Neural cell (in vitro differentiated cells): ENCODE data around the gene TBC1D9B. TPM values are rescaled to one million over a fixed set of nuclear protein-coding genes. Genes with fewer than 3 reads are reported as not detected.

Experiments
- H2AFZ ChIP-seq: fragments of 200-600, 300-800 bp; sonication (generic), shearing (Covaris generic); 2 replicates; pipeline ENCODE4 v1.6.0; 2014; ENCODE audit warnings: low read depth, mild to moderate bottlenecking, antibody characterized with exemption, low read length, moderate library complexity
- H3F3A ChIP-seq: fragments of 200-600 bp; shearing (Covaris generic); 2 replicates; pipeline ENCODE4 v1.6.1; 2016; ENCODE audit warnings: mild to moderate bottlenecking, moderate library complexity, mixed read lengths, antibody characterized with exemption, low read length; ENCODE audit not compliant: insufficient read depth, poor library complexity, severe bottlenecking
- H3K27ac ChIP-seq: fragments of 200-600, 300-800 bp; sonication (generic), shearing (Covaris generic); 2 replicates; pipeline ENCODE4 v1.5.1; 2014; ENCODE audit warnings: mild to moderate bottlenecking, low read length, moderate library complexity
- H3K27me3 ChIP-seq: fragments of 300-800, 200-600 bp; sonication (generic), shearing (Covaris generic); 2 replicates; pipeline ENCODE4 v1.6.0; 2014; ENCODE audit warnings: mild to moderate bottlenecking, low read depth, low read length, moderate library complexity; ENCODE audit not compliant: insufficient read depth
- H3K36me3 ChIP-seq: fragments of 300-800, 200-600 bp; sonication (generic), shearing (Covaris generic); 2 replicates; pipeline ENCODE4 v1.5.1; 2014; ENCODE audit warnings: mild to moderate bottlenecking, antibody characterized with exemption, low read length, moderate library complexity; ENCODE audit not compliant: insufficient read depth
- H3K4me2 ChIP-seq: fragments of 300-800, 200-600 bp; sonication (generic), shearing (Covaris generic); 2 replicates; pipeline ENCODE4 v1.6.0; 2014; ENCODE audit warnings: mild to moderate bottlenecking, low read length
- H3K4me3 ChIP-seq: fragments of 300-800, 200-600 bp; sonication (generic), shearing (Covaris generic); 2 replicates; pipeline ENCODE4 v1.5.1; 2014; ENCODE audit warnings: mild to moderate bottlenecking, low read length, moderate library complexity
- H3K79me2 ChIP-seq: fragments of 200-600 bp; shearing (Covaris generic); replicated peaks from 2 replicates; pipeline ENCODE4 v1.6.0; 2014; ENCODE audit warnings: mild to moderate bottlenecking, low read length, moderate library complexity; ENCODE audit not compliant: insufficient read depth
- H3K9ac ChIP-seq: fragments of 300-800, 200-600 bp; sonication (generic), shearing (Covaris generic); 2 replicates; pipeline ENCODE4 v1.6.1; 2016; ENCODE audit warnings: mild to moderate bottlenecking, low read length, mixed read lengths
- H3K9me2 ChIP-seq: fragments of 200-600 bp; shearing (Covaris generic); 2 replicates; pipeline ENCODE4 v1.6.1; 2016; ENCODE audit warnings: mild to moderate bottlenecking, low read length, mixed read lengths; ENCODE audit not compliant: insufficient read depth
- H3K9me3 ChIP-seq: fragments of 200-600, 300-800 bp; sonication (generic), shearing (Covaris generic); 2 replicates; pipeline ENCODE4 v1.6.1; 2016; ENCODE audit warnings: mild to moderate bottlenecking, mixed run types, low read length, moderate library complexity, mixed read lengths
- H4K20me1 ChIP-seq: fragments of 200-600 bp; shearing (Covaris generic); 2 replicates; pipeline ENCODE4 v1.6.1; 2016; ENCODE audit warnings: mild to moderate bottlenecking, mixed run types; ENCODE audit not compliant: insufficient read depth
- CTCF ChIP-seq: fragments of 450-650 bp; IDR thresholded peaks from 2 replicates; pipeline ENCODE4 v1.5.1; 2014; ENCODE audit warnings: antibody characterized with exemption, mild to moderate bottlenecking, moderate library complexity; ENCODE audit not compliant: poor library complexity, severe bottlenecking
- EP300 ChIP-seq: fragments of 450-650 bp; conservative IDR thresholded peaks from 2 replicates; pipeline ENCODE4 v1.6.1; 2014; ENCODE audit warnings: antibody characterized with exemption, mild to moderate bottlenecking, moderate library complexity; ENCODE audit not compliant: poor library complexity, severe bottlenecking
- EZH2 ChIP-seq: fragments of 200-600, 300-800 bp; shearing (Covaris generic), sonication (generic); IDR thresholded peaks from 2 replicates; pipeline ENCODE4 v1.6.1; 2014; ENCODE audit warnings: antibody characterized with exemption, low read length, borderline replicate concordance, mild to moderate bottlenecking; ENCODE audit not compliant: insufficient read depth, poor library complexity, severe bottlenecking
- MXI1 ChIP-seq: fragments of 450-650 bp; conservative IDR thresholded peaks from 2 replicates; pipeline ENCODE4 v1.6.1; 2014; ENCODE audit warnings: antibody characterized with exemption, mild to moderate bottlenecking; ENCODE audit not compliant: poor library complexity, severe bottlenecking
- POLR2AphosphoS5 ChIP-seq: IDR thresholded peaks from 2 replicates; pipeline ENCODE4 v1.6.1; 2012
- RAD21 ChIP-seq: fragments of 450-650 bp; conservative IDR thresholded peaks from 2 replicates; pipeline ENCODE4 v1.6.1; 2014; ENCODE audit warnings: antibody characterized with exemption, mild to moderate bottlenecking, moderate library complexity
- REST ChIP-seq: IDR thresholded peaks from 2 replicates; pipeline ENCODE4 v1.6.1; 2012; ENCODE audit warnings: borderline replicate concordance
- SMC3 ChIP-seq: fragments of 450-650 bp; conservative IDR thresholded peaks from 2 replicates; pipeline ENCODE4 v1.6.1; 2014; ENCODE audit warnings: antibody characterized with exemption, mild to moderate bottlenecking, moderate library complexity; ENCODE audit not compliant: poor library complexity
- TAF1 ChIP-seq: IDR thresholded peaks from 2 replicates; pipeline ENCODE4 v1.6.1; 2012; ENCODE audit warnings: low read depth
- polyA plus RNA-seq: library from polyadenylated mRNA; depleted of rRNA; stranded (reverse); fragments of >200 nt; gene quantifications from 2 replicates; pipeline ENCODE4 v1.2.3, GENCODE V29; 2014

TBC1D9B gene
- polyA plus RNA-seq, 1 donor from 2014 or later, result 50.7 TPM

- Histone ChIP-seq H2AFZ (no peak overlapping the region), H3K27me3 (no peaks in the 10 kb centered on the region), H3K79me2 (no peaks in the 10 kb centered on the region), H3K9me2 (no peaks in the 10 kb centered on the region), H3K9me3 (no peaks in the 10 kb centered on the region), H3K27ac (no peak overlapping the region), H4K20me1 (no peaks in the 10 kb centered on the region), H3F3A (no peaks in the 10 kb centered on the region), H3K36me3 (peaks cover 6% of the 10 kb centered on the region), H3K4me3 (no peak overlapping the region), H3K4me2 (no peak overlapping the region), H3K9ac (no peak overlapping the region)
- TF ChIP-seq SMC3 (no peak), TAF1 (no peak), CTCF (no peak), POLR2AphosphoS5 (no peak), REST (no peak), RAD21 (no peak)
Measured at GRCh38 chr5:179867079-179867465, 40.6 kb downstream of the TBC1D9B start.

- Histone ChIP-seq H3K9me3 (no peaks in the 10 kb centered on the region), H3K4me2 (no peak overlapping the region), H3K9ac (no peak overlapping the region), H2AFZ (no peak overlapping the region), H3F3A (no peaks in the 10 kb centered on the region), H3K27me3 (no peaks in the 10 kb centered on the region), H3K4me3 (no peak overlapping the region), H3K79me2 (peaks cover 3% of the 10 kb centered on the region), H3K27ac (no peak overlapping the region), H3K9me2 (no peaks in the 10 kb centered on the region), H4K20me1 (no peaks in the 10 kb centered on the region), H3K36me3 (peaks cover 6% of the 10 kb centered on the region)
- TF ChIP-seq SMC3, result no peak
- no peak for TF ChIP-seq MXI1
- TF ChIP-seq CTCF, result no peak
- TF ChIP-seq POLR2AphosphoS5, result no peak
- no peak for TF ChIP-seq EZH2
- TF ChIP-seq EP300, result no peak
- TF ChIP-seq TAF1, result no peak
- no peak for TF ChIP-seq REST
- no peak for TF ChIP-seq RAD21
Measured at GRCh38 chr5:179866241-179867078, 41.2 kb downstream of the TBC1D9B start.
